GM12878 (cell line): ENCODE data around the gene AHNAK2. TPM values are rescaled to one million over a fixed set of nuclear protein-coding genes. Genes with fewer than 3 reads are reported as not detected.

Experiments
- BHLHE40 ChIP-seq, 2 experiments: fragments of 450-650 bp in 1 of 2; IDR thresholded peaks; 2 replicates each; pipeline ENCODE4 v1.6.1; 2011 to 2017; ENCODE audit warnings: low read depth in 2 of 2, borderline replicate concordance in 1 of 2, improper control_type of control experiment in 1 of 2, low read length in 1 of 2, mild to moderate bottlenecking in 1 of 2
- BRCA1 ChIP-seq: IDR thresholded peaks from 2 replicates; pipeline ENCODE4 v1.6.1; 2011; ENCODE audit warnings: low read depth, low read length, improper control_type of control experiment
- CBX5 ChIP-seq: sonication (generic); IDR thresholded peaks from 2 replicates; pipeline ENCODE4 v1.6.1; 2016; ENCODE audit warnings: low read depth, moderate library complexity, mild to moderate bottlenecking, inconsistent platforms
- CREM ChIP-seq: IDR thresholded peaks from 2 replicates; pipeline ENCODE4 v1.6.1; 2014; ENCODE audit warnings: antibody characterized with exemption, low read depth
- ETV6 ChIP-seq, 2 experiments: fragments of 450-650 bp in 1 of 2; IDR thresholded peaks in 1 of 2; conservative IDR thresholded peaks in 1 of 2; 2 replicates each; pipeline ENCODE4 v1.6.1; 2014; ENCODE audit warnings: antibody characterized with exemption in 1 of 2, borderline replicate concordance in 1 of 2, low read depth in 1 of 2, mild to moderate bottlenecking in 1 of 2, moderate library complexity in 1 of 2
- IKZF1 ChIP-seq: fragments of 450-650 bp; conservative IDR thresholded peaks from 2 replicates; pipeline ENCODE4 v1.6.1; 2017; ENCODE audit warnings: antibody characterized with exemption, mild to moderate bottlenecking
- JUNB ChIP-seq: IDR thresholded peaks from 2 replicates; pipeline ENCODE4 v1.6.1; 2016; ENCODE audit warnings: antibody characterized with exemption, mild to moderate bottlenecking
- MTA2 ChIP-seq: fragments of 450-650 bp; IDR thresholded peaks from 2 replicates; pipeline ENCODE4 v1.6.1; 2016; ENCODE audit warnings: low read depth, mild to moderate bottlenecking, moderate library complexity
- NR2C2 ChIP-seq: IDR thresholded peaks from 2 replicates; pipeline ENCODE4 v1.6.1; 2011; ENCODE audit warnings: borderline replicate concordance, low read depth; ENCODE audit not compliant: control insufficient read depth, insufficient read length
- PML ChIP-seq: IDR thresholded peaks from 2 replicates; pipeline ENCODE4 v1.6.1; 2012; ENCODE audit warnings: low read length, inconsistent platforms
- RAD21 ChIP-seq: IDR thresholded peaks from 2 replicates; pipeline ENCODE4 v1.6.1; 2011; ENCODE audit warnings: mild to moderate bottlenecking, low read depth, low read length, moderate library complexity; ENCODE audit not compliant: insufficient read depth
- RCOR1 ChIP-seq: conservative IDR thresholded peaks from 2 replicates; pipeline ENCODE4 v1.6.1; 2012; ENCODE audit warnings: low read depth, low read length, improper control_type of control experiment
- SIN3A ChIP-seq: IDR thresholded peaks from 2 replicates; pipeline ENCODE4 v1.6.1; 2012; ENCODE audit warnings: low read depth, low read length, improper control_type of control experiment
- SMC3 ChIP-seq: IDR thresholded peaks from 2 replicates; pipeline ENCODE4 v1.6.1; 2011; ENCODE audit warnings: low read length, improper control_type of control experiment, borderline replicate concordance
- SREBF2 ChIP-seq: IDR thresholded peaks from 2 replicates; pipeline ENCODE4 v1.6.1; 2012; ENCODE audit warnings: mild to moderate bottlenecking, low read length
- YY1 ChIP-seq: IDR thresholded peaks from 2 replicates; pipeline ENCODE4 v1.6.1; 2011; ENCODE audit warnings: low read depth, mild to moderate bottlenecking, low read length
- polyA plus RNA-seq, 11 experiments: library from polyadenylated mRNA; depleted of rRNA in 4 of 11; unstranded in 6 of 11; stranded (reverse) in 5 of 11; fragments of >200 nt; fragmentation: Nextera tagmentation in 4 of 11; fragmentation: Illumina TruSeq in 1 of 11; extraction: Ambion mirVana in 4 of 11; extraction: Trizol in 1 of 11; gene quantifications; 1 replicate in 1 of 11; 2 replicates in 10 of 11; pipeline versions ENCODE4 v1.2.1 to v1.2.3, GENCODE V29; 2011 to 2016; ENCODE audit warnings: inconsistent platforms in 2 of 11, missing spikeins in 2 of 11, low read depth in 1 of 11
- total RNA-seq, 4 experiments: library from RNA; depleted of rRNA in 3 of 4; stranded (reverse); fragments of >200 nt in 3 of 4; fragmentation: Illumina TruSeq in 1 of 4; extraction: Trizol in 1 of 4; gene quantifications; 2 replicates each; pipeline versions ENCODE4 v1.2.1 to v1.2.3, GENCODE V29; 2013 to 2021
- TF ChIP-seq, protein P1 (sequence below): fragments of 450-650 bp; IDR thresholded peaks from 2 replicates; pipeline ENCODE4 v1.6.1; 2018; ENCODE audit warnings: mild to moderate bottlenecking, low read depth, moderate library complexity; ENCODE audit not compliant: partially characterized antibody
- TF ChIP-seq, protein P2 (sequence below): fragments of 450-650 bp; IDR thresholded peaks from 2 replicates; pipeline ENCODE4 v1.6.1; 2017; ENCODE audit warnings: low read depth, mild to moderate bottlenecking, moderate library complexity
- TF ChIP-seq, protein P3 (sequence below): IDR thresholded peaks from 2 replicates; pipeline ENCODE4 v1.6.1; 2012; ENCODE audit warnings: improper control_type of control experiment, low read depth, low read length; ENCODE audit not compliant: insufficient replicate concordance

AHNAK2 gene
- total and polyA plus RNA-seq, 10 of the 15 experiments (the other 5 are each of a cell fraction or from before 2014, with no cell fraction given): 0.03 to 0.10 TPM; not detected in 8

DNA sequence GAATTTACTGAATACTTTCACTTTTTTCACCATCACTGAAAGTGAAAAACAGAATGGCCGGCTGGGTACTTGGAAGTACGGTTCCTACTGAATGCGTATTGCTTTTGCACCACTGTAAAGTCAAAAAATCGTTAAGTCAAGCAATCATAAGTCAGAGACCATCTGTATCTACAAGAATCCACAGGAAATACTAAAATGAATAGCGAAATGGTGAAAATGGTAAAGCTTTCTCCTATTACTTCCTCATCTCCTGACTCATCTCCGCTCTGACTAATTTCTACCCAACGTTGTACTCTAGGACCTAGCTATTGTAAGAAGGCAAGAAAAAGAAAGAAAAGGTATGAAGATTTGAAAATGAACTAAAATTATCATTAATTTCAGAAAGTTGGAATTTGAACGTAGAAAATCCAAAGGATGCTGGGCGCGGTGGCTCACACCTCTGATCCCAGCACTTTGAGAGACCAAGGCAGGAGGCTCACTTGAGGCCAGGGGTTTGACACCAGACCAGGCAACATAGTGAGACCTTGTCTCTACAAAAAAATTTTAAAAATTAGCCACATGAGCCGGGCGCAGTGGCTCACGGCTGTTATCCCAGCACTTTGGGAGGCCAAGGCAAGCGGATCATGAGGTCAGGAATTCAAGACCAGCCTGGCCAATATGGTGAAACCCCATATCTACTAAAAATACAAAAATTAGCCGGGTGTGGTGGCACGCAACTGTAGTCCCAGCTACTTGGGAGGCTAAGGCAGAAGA, 48.0 kb upstream of the AHNAK2 start (continued):
- TF ChIP-seq YY1 (0 out of 2 replicates have a peak, but pooled peaks have one; percentile 35), RAD21 (no peak), PML (peak; percentile 46; the same call in 1 of the 2 replicates), SREBF2 (no peak), NR2C2 (no peak), RCOR1 (no peak), BHLHE40 (IDR thresholded peaks at IDR 0.05; ENCODE audit: borderline replicate concordance in 1 of 2, low read depth in 2 of 2, low read length in 1 of 2) (peak; percentile 16 to 27; a peak in 1 of 4 replicates), ETV6 (conservative IDR thresholded peaks at IDR 0.05 in 1 of 2, IDR thresholded peaks at IDR 0.05 in 1 of 2; ENCODE audit: borderline replicate concordance in 1 of 2, low read depth in 1 of 2) (peak in 1 of 2 experiments; percentile 98; a peak in 2 of 4 replicates), SMC3 (no peak), CREM (peak; percentile 64; the same call in 1 of the 2 replicates), JUNB (peak; percentile 95), CBX5 (0 out of 2 replicates have a peak, but pooled peaks have one; percentile 89), SIN3A (no peak), IKZF1 (peak; percentile 63), MTA2 (peak; percentile 45; the same call in 1 of the 2 replicates), BRCA1 (no peak)
- TF ChIP-seq, protein P1, sequence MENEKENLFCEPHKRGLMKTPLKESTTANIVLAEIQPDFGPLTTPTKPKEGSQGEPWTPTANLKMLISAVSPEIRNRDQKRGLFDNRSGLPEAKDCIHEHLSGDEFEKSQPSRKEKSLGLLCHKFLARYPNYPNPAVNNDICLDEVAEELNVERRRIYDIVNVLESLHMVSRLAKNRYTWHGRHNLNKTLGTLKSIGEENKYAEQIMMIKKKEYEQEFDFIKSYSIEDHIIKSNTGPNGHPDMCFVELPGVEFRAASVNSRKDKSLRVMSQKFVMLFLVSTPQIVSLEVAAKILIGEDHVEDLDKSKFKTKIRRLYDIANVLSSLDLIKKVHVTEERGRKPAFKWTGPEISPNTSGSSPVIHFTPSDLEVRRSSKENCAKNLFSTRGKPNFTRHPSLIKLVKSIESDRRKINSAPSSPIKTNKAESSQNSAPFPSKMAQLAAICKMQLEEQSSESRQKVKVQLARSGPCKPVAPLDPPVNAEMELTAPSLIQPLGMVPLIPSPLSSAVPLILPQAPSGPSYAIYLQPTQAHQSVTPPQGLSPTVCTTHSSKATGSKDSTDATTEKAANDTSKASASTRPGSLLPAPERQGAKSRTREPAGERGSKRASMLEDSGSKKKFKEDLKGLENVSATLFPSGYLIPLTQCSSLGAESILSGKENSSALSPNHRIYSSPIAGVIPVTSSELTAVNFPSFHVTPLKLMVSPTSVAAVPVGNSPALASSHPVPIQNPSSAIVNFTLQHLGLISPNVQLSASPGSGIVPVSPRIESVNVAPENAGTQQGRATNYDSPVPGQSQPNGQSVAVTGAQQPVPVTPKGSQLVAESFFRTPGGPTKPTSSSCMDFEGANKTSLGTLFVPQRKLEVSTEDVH: no peak
- TF ChIP-seq, protein P2, sequence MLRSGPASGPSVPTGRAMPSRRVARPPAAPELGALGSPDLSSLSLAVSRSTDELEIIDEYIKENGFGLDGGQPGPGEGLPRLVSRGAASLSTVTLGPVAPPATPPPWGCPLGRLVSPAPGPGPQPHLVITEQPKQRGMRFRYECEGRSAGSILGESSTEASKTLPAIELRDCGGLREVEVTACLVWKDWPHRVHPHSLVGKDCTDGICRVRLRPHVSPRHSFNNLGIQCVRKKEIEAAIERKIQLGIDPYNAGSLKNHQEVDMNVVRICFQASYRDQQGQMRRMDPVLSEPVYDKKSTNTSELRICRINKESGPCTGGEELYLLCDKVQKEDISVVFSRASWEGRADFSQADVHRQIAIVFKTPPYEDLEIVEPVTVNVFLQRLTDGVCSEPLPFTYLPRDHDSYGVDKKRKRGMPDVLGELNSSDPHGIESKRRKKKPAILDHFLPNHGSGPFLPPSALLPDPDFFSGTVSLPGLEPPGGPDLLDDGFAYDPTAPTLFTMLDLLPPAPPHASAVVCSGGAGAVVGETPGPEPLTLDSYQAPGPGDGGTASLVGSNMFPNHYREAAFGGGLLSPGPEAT: peak; percentile 45; the same call in 1 of the 2 replicates
- TF ChIP-seq, protein P3, sequence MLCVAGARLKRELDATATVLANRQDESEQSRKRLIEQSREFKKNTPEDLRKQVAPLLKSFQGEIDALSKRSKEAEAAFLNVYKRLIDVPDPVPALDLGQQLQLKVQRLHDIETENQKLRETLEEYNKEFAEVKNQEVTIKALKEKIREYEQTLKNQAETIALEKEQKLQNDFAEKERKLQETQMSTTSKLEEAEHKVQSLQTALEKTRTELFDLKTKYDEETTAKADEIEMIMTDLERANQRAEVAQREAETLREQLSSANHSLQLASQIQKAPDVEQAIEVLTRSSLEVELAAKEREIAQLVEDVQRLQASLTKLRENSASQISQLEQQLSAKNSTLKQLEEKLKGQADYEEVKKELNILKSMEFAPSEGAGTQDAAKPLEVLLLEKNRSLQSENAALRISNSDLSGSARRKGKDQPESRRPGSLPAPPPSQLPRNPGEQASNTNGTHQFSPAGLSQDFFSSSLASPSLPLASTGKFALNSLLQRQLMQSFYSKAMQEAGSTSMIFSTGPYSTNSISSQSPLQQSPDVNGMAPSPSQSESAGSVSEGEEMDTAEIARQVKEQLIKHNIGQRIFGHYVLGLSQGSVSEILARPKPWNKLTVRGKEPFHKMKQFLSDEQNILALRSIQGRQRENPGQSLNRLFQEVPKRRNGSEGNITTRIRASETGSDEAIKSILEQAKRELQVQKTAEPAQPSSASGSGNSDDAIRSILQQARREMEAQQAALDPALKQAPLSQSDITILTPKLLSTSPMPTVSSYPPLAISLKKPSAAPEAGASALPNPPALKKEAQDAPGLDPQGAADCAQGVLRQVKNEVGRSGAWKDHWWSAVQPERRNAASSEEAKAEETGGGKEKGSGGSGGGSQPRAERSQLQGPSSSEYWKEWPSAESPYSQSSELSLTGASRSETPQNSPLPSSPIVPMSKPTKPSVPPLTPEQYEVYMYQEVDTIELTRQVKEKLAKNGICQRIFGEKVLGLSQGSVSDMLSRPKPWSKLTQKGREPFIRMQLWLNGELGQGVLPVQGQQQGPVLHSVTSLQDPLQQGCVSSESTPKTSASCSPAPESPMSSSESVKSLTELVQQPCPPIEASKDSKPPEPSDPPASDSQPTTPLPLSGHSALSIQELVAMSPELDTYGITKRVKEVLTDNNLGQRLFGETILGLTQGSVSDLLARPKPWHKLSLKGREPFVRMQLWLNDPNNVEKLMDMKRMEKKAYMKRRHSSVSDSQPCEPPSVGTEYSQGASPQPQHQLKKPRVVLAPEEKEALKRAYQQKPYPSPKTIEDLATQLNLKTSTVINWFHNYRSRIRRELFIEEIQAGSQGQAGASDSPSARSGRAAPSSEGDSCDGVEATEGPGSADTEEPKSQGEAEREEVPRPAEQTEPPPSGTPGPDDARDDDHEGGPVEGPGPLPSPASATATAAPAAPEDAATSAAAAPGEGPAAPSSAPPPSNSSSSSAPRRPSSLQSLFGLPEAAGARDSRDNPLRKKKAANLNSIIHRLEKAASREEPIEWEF: no peak
